ENCODE measurements around the gene GDF15. TPM values are rescaled to one million over a fixed set of nuclear protein-coding genes. Genes with fewer than 3 reads are reported as not detected.

The GDF15 gene
- total RNA-seq, 1 donor from 2014 or later = 1.0 TPM

GRCh38 chr19:18428173-18428786 lies 42.3 kb downstream of the GDF15 start:
- Histone ChIP-seq H3K4me1 (ENCODE audit: control insufficient read depth in 3 of 3, insufficient read depth in 3 of 3, low read length in 3 of 3) (peaks cover 22 to 35% (median 32%) of the 10 kb centered on the region in 3 donors), H3K27ac (ENCODE audit: low read depth, low read length) (no peak overlapping the region), H3K27me3 (ENCODE audit: control insufficient read depth in 3 of 3, insufficient read depth in 3 of 3, low read length in 3 of 3) (no peaks in the 10 kb centered on the region)

GRCh38 chr19:18428787-18429674 lies 43.1 kb downstream of the GDF15 start:
- Histone ChIP-seq H3K9me3 (ENCODE audit: control insufficient read depth in 3 of 3, low read length in 3 of 3) (no peaks in the 10 kb centered on the region), H3K27me3 (ENCODE audit: control insufficient read depth in 3 of 3, insufficient read depth in 3 of 3, low read length in 3 of 3) (peaks cover 0 to 1% (median 0%) of the 10 kb centered on the region in 3 donors), H3K4me3 (ENCODE audit: low read length in 3 of 3) (no peak overlapping the region), H3K4me1 (ENCODE audit: control insufficient read depth in 3 of 3, insufficient read depth in 3 of 3, low read length in 3 of 3) (peaks cover 19 to 29% (median 26%) of the 10 kb centered on the region in 3 donors), H3K9ac (ENCODE audit: low read depth in 1 of 3, low read length in 3 of 3) (no peak overlapping the region), H3K36me3 (ENCODE audit: control insufficient read depth in 3 of 3, insufficient read depth in 3 of 3, low read length in 3 of 3) (no peaks in the 10 kb centered on the region), H3K27ac (ENCODE audit: low read depth, low read length) (no peak overlapping the region)

More at GRCh38 chr19:18428173-18428786, 42.3 kb downstream of the GDF15 start:
- no peaks in the 10 kb centered on the region for H3K36me3 ChIP-seq (ENCODE audit: control insufficient read depth in 3 of 3, insufficient read depth in 3 of 3, low read length in 3 of 3)
- no peak overlapping the region for H3K4me3 ChIP-seq (ENCODE audit: low read length in 3 of 3)
- H3K9me3 ChIP-seq (ENCODE audit: control insufficient read depth in 3 of 3, low read length in 3 of 3) = no peaks in the 10 kb centered on the region
- no peak overlapping the region for H3K9ac ChIP-seq (ENCODE audit: low read depth in 1 of 3, low read length in 3 of 3)

GRCh38 chr19:18429717-18430416 lies 43.9 kb downstream of the GDF15 start:
- Histone ChIP-seq H3K27me3 (ENCODE audit: control insufficient read depth in 3 of 3, insufficient read depth in 3 of 3, low read length in 3 of 3) (peaks cover 0 to 4% (median 0%) of the 10 kb centered on the region in 3 donors), H3K4me1 (ENCODE audit: control insufficient read depth in 3 of 3, insufficient read depth in 3 of 3, low read length in 3 of 3) (peaks cover 19 to 29% (median 26%) of the 10 kb centered on the region in 3 donors), H3K9ac (ENCODE audit: low read depth in 1 of 3, low read length in 3 of 3) (peak overlapping the region in 1 of 3 donors; percentile 33), H3K36me3 (ENCODE audit: control insufficient read depth in 3 of 3, insufficient read depth in 3 of 3, low read length in 3 of 3) (no peaks in the 10 kb centered on the region), H3K4me3 (ENCODE audit: low read length in 3 of 3) (no peak overlapping the region), H3K9me3 (ENCODE audit: control insufficient read depth in 3 of 3, low read length in 3 of 3) (no peaks in the 10 kb centered on the region), H3K27ac (ENCODE audit: low read depth, low read length) (no peak overlapping the region)

- Histone ChIP-seq H3K27ac (ENCODE audit: low read depth, low read length) (no peak overlapping the region), H3K27me3 (ENCODE audit: control insufficient read depth in 3 of 3, insufficient read depth in 3 of 3, low read length in 3 of 3) (peaks cover 0 to 4% (median 0%) of the 10 kb centered on the region in 3 donors), H3K4me1 (ENCODE audit: control insufficient read depth in 3 of 3, insufficient read depth in 3 of 3, low read length in 3 of 3) (peaks cover 14 to 25% (median 20%) of the 10 kb centered on the region in 3 donors), H3K36me3 (ENCODE audit: control insufficient read depth in 3 of 3, insufficient read depth in 3 of 3, low read length in 3 of 3) (peaks cover 0 to under 1% (median 0%) of the 10 kb centered on the region in 3 donors), H3K9me3 (ENCODE audit: control insufficient read depth in 3 of 3, low read length in 3 of 3) (no peaks in the 10 kb centered on the region), H3K4me3 (ENCODE audit: low read length in 3 of 3) (no peak overlapping the region), H3K9ac (ENCODE audit: low read depth in 1 of 3, low read length in 3 of 3) (no peak overlapping the region)
Measured at GRCh38 chr19:18430417-18431144, 44.6 kb downstream of the GDF15 start.

- Histone ChIP-seq H3K27ac (ENCODE audit: low read depth, low read length) (no peak overlapping the region), H3K4me1 (ENCODE audit: control insufficient read depth in 3 of 3, insufficient read depth in 3 of 3, low read length in 3 of 3) (peaks cover 5 to 17% (median 15%) of the 10 kb centered on the region in 3 donors), H3K9ac (ENCODE audit: low read depth in 1 of 3, low read length in 3 of 3) (no peak overlapping the region), H3K36me3 (ENCODE audit: control insufficient read depth in 3 of 3, insufficient read depth in 3 of 3, low read length in 3 of 3) (peaks cover 0 to 2% (median 0%) of the 10 kb centered on the region in 3 donors), H3K27me3 (ENCODE audit: control insufficient read depth in 3 of 3, insufficient read depth in 3 of 3, low read length in 3 of 3) (peaks cover 0 to 4% (median 0%) of the 10 kb centered on the region in 3 donors), H3K9me3 (ENCODE audit: control insufficient read depth in 3 of 3, low read length in 3 of 3) (no peaks in the 10 kb centered on the region), H3K4me3 (ENCODE audit: low read length in 3 of 3) (no peak overlapping the region)
Measured at GRCh38 chr19:18431351-18432197, 45.6 kb downstream of the GDF15 start.

- H3K36me3 ChIP-seq (ENCODE audit: control insufficient read depth in 3 of 3, insufficient read depth in 3 of 3, low read length in 3 of 3) = peaks cover 0 to 2% (median 0%) of the 10 kb centered on the region in 3 donors
- no peaks in the 10 kb centered on the region for H3K9me3 ChIP-seq (ENCODE audit: control insufficient read depth in 3 of 3, low read length in 3 of 3)
- H3K27me3 ChIP-seq (ENCODE audit: control insufficient read depth in 3 of 3, insufficient read depth in 3 of 3, low read length in 3 of 3) = peaks cover 0 to 4% (median 0%) of the 10 kb centered on the region in 3 donors
- H3K27ac ChIP-seq (ENCODE audit: low read depth, low read length) = no peak overlapping the region
- H3K4me3 ChIP-seq (ENCODE audit: low read length in 3 of 3) = no peak overlapping the region
- H3K9ac ChIP-seq (ENCODE audit: low read depth in 1 of 3, low read length in 3 of 3) = no peak overlapping the region
- H3K4me1 ChIP-seq (ENCODE audit: control insufficient read depth in 3 of 3, insufficient read depth in 3 of 3, low read length in 3 of 3) = peaks cover 3 to 19% (median 12%) of the 10 kb centered on the region in 3 donors
Measured at GRCh38 chr19:18432275-18433014, 46.5 kb downstream of the GDF15 start.

- Histone ChIP-seq H3K4me1 (ENCODE audit: control insufficient read depth in 3 of 3, insufficient read depth in 3 of 3, low read length in 3 of 3) (peaks cover 4 to 24% (median 16%) of the 10 kb centered on the region in 3 donors), H3K9ac (ENCODE audit: low read depth in 1 of 3, low read length in 3 of 3) (no peak overlapping the region), H3K27ac (ENCODE audit: low read depth, low read length) (no peak overlapping the region), H3K4me3 (ENCODE audit: low read length in 3 of 3) (peak overlapping the region in 1 of 3 donors; percentile 22), H3K27me3 (ENCODE audit: control insufficient read depth in 3 of 3, insufficient read depth in 3 of 3, low read length in 3 of 3) (peaks cover 0 to 4% (median 0%) of the 10 kb centered on the region in 3 donors), H3K36me3 (ENCODE audit: control insufficient read depth in 3 of 3, insufficient read depth in 3 of 3, low read length in 3 of 3) (peaks cover 0 to 2% (median 0%) of the 10 kb centered on the region in 3 donors), H3K9me3 (ENCODE audit: control insufficient read depth in 3 of 3, low read length in 3 of 3) (no peaks in the 10 kb centered on the region)
Measured at GRCh38 chr19:18433015-18433691, 47.2 kb downstream of the GDF15 start.

- Histone ChIP-seq H3K27ac (ENCODE audit: low read depth, low read length) (no peak overlapping the region), H3K27me3 (ENCODE audit: control insufficient read depth in 3 of 3, insufficient read depth in 3 of 3, low read length in 3 of 3) (peaks cover 0 to 11% (median under 1%) of the 10 kb centered on the region in 3 donors), H3K9ac (ENCODE audit: low read depth in 1 of 3, low read length in 3 of 3) (no peak overlapping the region), H3K4me1 (ENCODE audit: control insufficient read depth in 3 of 3, insufficient read depth in 3 of 3, low read length in 3 of 3) (peaks cover 11 to 31% (median 23%) of the 10 kb centered on the region in 3 donors), H3K4me3 (ENCODE audit: low read length in 3 of 3) (no peak overlapping the region), H3K9me3 (ENCODE audit: control insufficient read depth in 3 of 3, low read length in 3 of 3) (no peaks in the 10 kb centered on the region), H3K36me3 (ENCODE audit: control insufficient read depth in 3 of 3, insufficient read depth in 3 of 3, low read length in 3 of 3) (peaks cover 0 to 2% (median 0%) of the 10 kb centered on the region in 3 donors)
Measured at GRCh38 chr19:18433735-18434398, 47.9 kb downstream of the GDF15 start.
